Body of pancreas (tissue), 4 donors: ENCODE results near the gene TXN.

ENCODE experiments used
- POLR2A ChIP-seq, 3 donors: fragments of 450-650 bp; IDR thresholded peaks; one replicate each; pipeline ENCODE4 v1.6.1; 2016; ENCODE audit warnings: antibody characterized with exemption in 3 of 3, mild to moderate bottlenecking in 2 of 3
- TF ChIP-seq, protein P1 (sequence below), 7 experiments: fragments of 450-650 bp in 4 of 7; fragments of 200-600 bp in 3 of 7; sonication (generic) in 3 of 7; IDR thresholded peaks; one replicate each; pipeline ENCODE4 v1.5.1; 2016 to 2019; ENCODE audit warnings: antibody characterized with exemption in 7 of 7

DNA sequence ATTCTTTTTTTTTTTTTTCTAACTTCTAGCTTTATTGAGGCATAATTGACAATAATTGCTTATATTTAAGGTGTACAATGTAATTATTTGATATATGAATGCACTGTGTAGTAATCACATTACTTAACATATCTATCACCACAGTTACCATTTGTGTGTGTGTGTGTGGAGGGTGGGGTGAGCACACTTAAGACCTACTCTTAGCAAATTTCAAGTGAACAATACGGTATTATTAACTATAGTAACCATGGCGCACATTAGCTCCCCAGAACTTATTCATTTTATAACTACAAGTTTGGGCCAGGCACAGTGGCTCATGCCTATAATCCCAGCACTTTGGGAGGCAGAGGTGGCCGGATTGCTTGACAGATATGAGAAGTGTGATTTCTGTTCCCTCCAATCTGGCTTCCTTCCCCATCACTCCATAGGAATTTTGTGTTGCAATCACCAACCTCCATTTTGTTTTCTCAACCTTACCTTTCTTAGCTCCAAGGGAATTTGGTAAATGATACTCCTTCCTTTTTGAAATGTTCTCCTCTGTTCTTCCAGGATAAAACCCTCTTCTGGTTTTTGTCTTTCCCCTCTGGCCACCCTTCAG is 14.9 kb downstream of the TXN start:
- TF ChIP-seq, protein P1, sequence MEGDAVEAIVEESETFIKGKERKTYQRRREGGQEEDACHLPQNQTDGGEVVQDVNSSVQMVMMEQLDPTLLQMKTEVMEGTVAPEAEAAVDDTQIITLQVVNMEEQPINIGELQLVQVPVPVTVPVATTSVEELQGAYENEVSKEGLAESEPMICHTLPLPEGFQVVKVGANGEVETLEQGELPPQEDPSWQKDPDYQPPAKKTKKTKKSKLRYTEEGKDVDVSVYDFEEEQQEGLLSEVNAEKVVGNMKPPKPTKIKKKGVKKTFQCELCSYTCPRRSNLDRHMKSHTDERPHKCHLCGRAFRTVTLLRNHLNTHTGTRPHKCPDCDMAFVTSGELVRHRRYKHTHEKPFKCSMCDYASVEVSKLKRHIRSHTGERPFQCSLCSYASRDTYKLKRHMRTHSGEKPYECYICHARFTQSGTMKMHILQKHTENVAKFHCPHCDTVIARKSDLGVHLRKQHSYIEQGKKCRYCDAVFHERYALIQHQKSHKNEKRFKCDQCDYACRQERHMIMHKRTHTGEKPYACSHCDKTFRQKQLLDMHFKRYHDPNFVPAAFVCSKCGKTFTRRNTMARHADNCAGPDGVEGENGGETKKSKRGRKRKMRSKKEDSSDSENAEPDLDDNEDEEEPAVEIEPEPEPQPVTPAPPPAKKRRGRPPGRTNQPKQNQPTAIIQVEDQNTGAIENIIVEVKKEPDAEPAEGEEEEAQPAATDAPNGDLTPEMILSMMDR (IDR thresholded peaks at IDR 0.05) = no peak
- TF ChIP-seq POLR2A (IDR thresholded peaks at IDR 0.05) = no peak
